ENCODE data around the gene HIP1R.

HIP1R gene

GRCh38 chr12:122834104-122834920, 945 bp upstream of the HIP1R start:
- no peak for DNase-seq (ENCODE audit: low read depth in 2 of 2)

GRCh38 chr12:122835750-122836026, 431 bp downstream of the HIP1R start:
- no peak for DNase-seq (ENCODE audit: low read depth in 2 of 2)

GRCh38 chr12:122836027-122836921, 1.0 kb downstream of the HIP1R start:
- DNase-seq (ENCODE audit: low read depth in 2 of 2): no peak

GRCh38 chr12:122837306-122838265, 2.3 kb downstream of the HIP1R start:
- no peak for DNase-seq (ENCODE audit: low read depth in 2 of 2)

GRCh38 chr12:122838841-122839240, 3.6 kb downstream of the HIP1R start:
- DNase-seq (ENCODE audit: low read depth in 2 of 2): no peak

GRCh38 chr12:122839907-122840554, 4.8 kb downstream of the HIP1R start:
- DNase-seq (ENCODE audit: low read depth in 2 of 2): no peak

- DNase-seq (ENCODE audit: low read depth in 2 of 2): no peak
These were observed 5.6 kb downstream of the HIP1R start for GRCh38 chr12:122840580-122841513.

GRCh38 chr12:122841544-122842321, 6.5 kb downstream of the HIP1R start:
- no peak for DNase-seq (ENCODE audit: low read depth in 2 of 2)

- DNase-seq (ENCODE audit: low read depth in 2 of 2): no peak
These were observed 7.5 kb downstream of the HIP1R start for GRCh38 chr12:122842505-122843405.

GRCh38 chr12:122843455-122843854, 8.2 kb downstream of the HIP1R start:
- no peak for DNase-seq (ENCODE audit: low read depth in 2 of 2)

- no peak for DNase-seq (ENCODE audit: low read depth in 2 of 2)
These were observed 9.2 kb downstream of the HIP1R start for GRCh38 chr12:122844366-122844971.

- no peak for DNase-seq (ENCODE audit: low read depth in 2 of 2)
These were observed 10.0 kb downstream of the HIP1R start for GRCh38 chr12:122845041-122845864.

GRCh38 chr12:122845865-122846621, 10.8 kb downstream of the HIP1R start:
- no peak for DNase-seq (ENCODE audit: low read depth in 2 of 2)

GRCh38 chr12:122846622-122847515, 11.6 kb downstream of the HIP1R start:
- no peak for DNase-seq (ENCODE audit: low read depth in 2 of 2)

- DNase-seq (ENCODE audit: low read depth in 2 of 2): no peak
These were observed 12.2 kb downstream of the HIP1R start for GRCh38 chr12:122847516-122847836.

All from fibroblast of skin of left biceps (primary cell).